IPS-11a (cell line): ENCODE measurements around the gene PROSER3.
"Not testable (repeated sequence)": the region's sequence is repeated elsewhere in the genome, so short reads cannot be mapped to it uniquely, and the experiment has no call there.

ENCODE experiments used
- H3K4me3 ChIP-seq: one replicate; pipeline ENCODE4 v1.5.1; 2013; ENCODE audit warnings: low read depth, low read length, control low read depth

PROSER3 gene

GRCh38 chr19:35753634-35754369 lies 4.2 kb upstream of the PROSER3 start:
- H3K4me3 ChIP-seq = no peak overlapping the region

- H3K4me3 ChIP-seq = no peak overlapping the region
These were observed 3.4 kb upstream of the PROSER3 start for GRCh38 chr19:35754370-35755130.

DNA sequence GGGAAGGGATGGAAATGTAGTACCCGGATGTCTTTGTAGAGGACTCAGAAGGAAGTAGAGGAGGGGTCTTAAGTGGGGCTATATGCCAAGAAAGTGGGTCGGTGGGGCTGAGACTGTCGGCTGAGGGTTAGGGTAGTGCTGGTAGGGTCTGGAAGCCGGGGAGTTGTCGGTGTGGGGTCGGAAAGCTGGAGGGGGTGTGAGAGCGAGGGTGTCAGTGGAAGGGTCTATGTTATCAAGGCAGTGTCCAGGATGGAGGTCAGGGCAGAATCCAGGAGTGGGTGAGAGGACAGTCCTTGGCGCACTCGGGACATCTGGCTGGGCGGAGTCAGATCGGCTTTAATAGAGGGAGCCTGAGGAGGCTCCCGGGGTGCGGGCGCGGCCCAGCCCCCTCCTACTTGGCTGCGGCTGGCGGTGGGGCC lies 2.8 kb upstream of the PROSER3 start:
- peak overlapping the region; percentile 37 for H3K4me3 ChIP-seq

DNA sequence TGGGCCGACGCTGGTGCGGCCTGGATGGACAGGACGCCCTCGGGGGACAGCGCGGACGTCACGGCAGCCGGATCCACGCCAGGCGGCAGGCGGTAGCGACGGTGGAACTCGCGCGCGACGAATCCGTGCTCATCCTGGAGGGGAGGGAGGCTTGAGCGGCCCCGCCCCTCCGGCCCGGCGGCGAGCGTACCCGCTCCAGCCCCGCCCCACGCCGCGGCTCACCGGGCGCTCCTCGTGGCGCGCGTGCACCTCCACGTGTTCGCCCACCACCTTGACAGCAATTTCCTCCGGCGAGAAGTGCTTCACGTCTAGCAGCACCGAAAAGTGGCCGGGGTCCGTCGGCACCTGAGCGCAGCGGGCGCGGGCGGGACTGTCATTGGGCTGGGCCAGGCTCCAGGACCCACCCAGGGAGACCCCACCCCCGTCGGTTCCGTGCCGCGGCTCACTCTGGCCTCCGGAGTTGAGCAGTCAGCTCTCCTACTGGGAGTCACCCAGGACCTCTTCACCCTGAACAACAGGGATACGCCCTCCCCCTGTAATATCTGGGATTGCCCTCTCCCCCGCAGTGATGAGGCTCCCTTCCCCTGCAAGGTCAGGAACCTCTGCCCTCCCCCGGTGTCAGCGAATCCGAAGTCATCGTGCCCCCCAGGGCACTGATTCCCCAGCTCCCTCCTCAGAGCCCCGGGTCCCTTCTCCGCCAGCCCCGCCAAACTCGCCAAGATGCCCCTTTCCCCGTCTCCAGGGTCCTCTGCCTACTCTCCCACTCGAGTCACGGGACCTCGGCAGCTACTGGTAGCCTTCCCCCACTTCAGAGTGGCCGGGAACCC lies 2.2 kb upstream of the PROSER3 start:
- H3K4me3 ChIP-seq = peak overlapping the region; percentile 37

- peak within 1 kb of the TSS; percentile 99 for H3K4me3 ChIP-seq
These were observed 1.4 kb upstream of the PROSER3 start, which contains the start of gene HSPB6 for GRCh38 chr19:35756377-35757230. TSS of gene HSPB6 (minus strand) at chr19:35757029. CDS start at chr19:35757008, 21 bp downstream.

- peak overlapping the region; percentile 99 for H3K4me3 ChIP-seq
These were observed 686 bp upstream of the PROSER3 start for GRCh38 chr19:35757231-35757748.

DNA sequence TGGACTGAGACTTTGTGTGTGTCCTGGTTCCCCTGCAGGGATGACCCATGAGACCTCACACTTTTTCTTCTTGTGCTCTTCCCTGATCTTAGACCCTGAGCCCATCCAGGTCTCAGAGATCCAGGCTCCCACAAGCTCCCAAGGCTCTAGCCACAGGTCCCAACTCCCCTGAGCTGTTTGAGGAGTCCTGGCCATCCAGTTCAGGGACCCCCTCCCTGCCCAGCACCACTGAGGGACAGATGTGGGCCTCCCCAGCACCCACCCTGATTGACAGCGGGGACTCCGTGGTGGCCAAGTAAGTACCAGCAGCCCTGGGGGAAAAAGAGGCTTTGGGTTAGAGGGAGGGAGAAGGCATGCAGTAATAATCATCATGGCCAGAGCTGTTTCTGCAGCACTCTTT lies 1.7 kb downstream of the PROSER3 start:
- no peak overlapping the region for H3K4me3 ChIP-seq

- H3K4me3 ChIP-seq = no peak overlapping the region
These were observed 2.9 kb downstream of the PROSER3 start for GRCh38 chr19:35760711-35761349.

DNA sequence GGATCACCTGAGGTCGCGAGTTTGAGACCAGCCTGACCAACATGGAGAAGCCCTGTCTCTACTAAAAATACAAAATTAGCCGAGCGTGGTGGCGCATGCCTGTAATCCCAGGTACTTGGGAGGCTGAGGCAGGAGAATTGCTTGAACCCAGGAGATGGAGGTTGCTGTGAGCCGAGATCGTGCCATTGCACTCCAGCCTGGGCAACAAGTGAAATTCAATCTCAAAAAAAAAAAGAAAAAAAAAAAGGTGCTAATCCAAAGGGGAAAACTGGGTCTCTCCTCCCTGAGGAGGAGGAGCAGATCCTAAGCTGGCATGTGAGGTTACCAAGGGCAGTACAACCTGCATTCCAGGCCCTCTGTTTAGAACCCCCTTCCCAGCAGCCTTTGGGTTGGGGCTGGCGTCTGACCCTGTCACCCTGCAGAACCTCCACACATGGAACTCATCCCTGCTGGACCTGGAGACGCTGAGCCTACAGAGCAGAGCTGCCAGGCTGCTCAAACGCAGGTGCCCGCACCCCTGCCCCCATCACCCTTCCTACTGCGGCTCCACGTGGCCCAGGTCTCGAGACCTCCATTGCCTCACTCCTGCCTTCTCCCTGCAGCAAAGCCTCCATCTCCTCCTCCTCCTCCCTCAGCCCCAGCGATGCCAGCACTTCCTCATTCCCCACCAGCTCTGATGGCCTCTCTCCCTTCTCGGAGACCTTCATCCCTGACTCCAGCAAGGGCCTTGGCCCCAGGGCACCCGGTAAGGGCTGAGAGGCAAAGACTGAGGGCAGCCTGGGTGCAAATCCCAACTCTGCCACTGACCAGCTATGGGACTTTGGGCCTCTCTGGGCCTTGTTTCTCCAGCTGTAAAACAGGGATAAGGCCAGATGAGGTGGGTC lies 6.7 kb downstream of the PROSER3 start:
- H3K4me3 ChIP-seq = no peak overlapping the region

- no peak overlapping the region for H3K4me3 ChIP-seq
These were observed 8.7 kb downstream of the PROSER3 start for GRCh38 chr19:35766571-35767104.

DNA sequence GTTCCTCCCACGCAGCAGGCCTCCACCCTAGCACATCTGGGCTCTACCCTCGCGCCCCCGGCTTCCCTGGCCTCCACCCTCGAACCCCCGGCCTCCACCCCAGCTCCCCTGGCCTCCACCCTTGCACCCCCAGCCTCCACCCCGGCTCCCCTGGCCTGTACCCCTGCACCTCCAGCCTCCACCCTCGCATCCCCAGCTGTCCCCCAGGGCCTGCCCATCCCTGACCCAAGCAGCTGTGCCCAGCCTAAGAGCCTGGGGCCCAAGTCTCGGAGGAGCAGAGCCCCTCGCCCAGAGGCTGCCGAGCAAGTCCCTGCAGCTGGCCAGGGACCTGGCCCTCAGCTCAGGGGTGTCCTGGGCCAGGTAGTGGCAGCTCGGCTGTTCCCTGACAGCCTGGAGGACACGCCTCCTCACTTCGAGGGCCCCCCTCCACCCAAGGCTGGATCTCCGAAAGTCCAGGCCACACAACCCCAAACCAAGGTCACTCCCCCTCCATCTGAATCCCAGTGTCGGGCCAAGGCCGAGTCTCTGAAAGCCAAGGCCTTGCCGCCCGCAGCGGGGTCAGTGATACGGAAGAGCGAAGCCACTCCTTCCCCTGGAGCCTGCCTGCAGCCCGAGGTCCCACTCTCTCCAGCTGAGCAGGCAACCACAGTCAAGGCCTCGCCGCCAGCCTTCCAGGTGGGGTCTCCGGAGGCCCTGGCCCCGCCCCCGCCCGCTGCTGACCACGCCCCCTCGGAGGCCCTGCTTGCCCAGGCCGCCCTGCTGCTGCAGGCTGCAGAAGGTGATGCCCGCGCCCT lies 9.5 kb downstream of the PROSER3 start:
- H3K4me3 ChIP-seq = no peak overlapping the region

- no peak overlapping the region for H3K4me3 ChIP-seq
These were observed 10.1 kb downstream of the PROSER3 start for GRCh38 chr19:35768082-35768421.

DNA sequence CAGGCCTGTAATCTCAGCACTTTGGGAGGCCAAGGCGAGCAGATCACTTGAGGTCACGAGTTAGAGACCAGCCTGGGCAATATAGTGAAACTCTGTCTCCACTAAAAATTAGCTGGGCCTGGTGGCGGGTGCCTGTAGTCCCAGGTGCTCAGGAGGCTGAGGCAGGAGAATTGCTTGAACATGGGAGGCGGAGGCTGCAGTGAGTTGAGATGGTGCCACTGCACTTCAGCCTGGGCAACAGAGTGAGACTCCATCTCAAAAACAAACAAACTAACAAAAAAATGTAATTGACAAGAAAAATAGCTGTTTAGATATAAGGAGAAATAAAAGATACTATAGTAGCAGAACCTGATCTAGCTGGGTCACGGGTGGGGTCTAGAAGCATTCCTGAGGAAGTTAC lies 14.4 kb downstream of the PROSER3 start:
- not testable (repeated sequence) for H3K4me3 ChIP-seq

DNA sequence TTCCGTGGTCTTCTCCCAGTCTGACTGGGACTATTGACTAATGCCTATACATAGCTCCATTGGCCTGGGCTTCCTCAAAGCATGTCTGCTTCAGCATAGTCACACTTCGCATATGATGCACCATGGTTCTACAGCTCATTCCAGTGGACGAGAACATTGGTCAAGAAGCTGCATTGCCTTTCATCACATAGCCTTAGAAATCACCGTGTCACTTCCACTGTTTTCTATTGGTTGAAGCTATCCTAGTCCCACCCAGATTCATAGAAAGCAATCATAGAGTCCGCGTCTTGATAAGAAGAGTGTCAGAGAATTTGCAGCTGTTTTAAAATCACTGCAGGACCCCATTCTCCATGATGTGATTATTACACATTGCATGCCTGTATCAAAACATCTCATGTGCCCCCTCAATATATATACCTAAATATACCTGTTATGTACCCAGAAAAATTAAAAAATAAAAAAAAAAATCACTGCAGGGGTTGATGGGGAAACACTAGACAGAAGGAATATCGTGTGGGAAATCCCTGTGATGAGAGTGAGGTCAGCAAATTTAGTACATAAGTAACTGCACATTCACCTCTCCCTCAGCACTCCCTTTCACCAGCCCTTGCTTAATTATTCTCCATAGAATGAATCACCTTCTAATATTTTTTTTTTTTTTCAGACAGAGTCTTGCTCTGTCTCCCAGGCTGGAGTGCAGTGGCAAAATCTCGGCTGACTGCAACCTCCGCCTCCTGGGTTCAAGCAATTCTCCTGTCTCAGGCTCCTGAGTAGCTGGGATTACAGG lies 15.2 kb downstream of the PROSER3 start:
- no peak overlapping the region for H3K4me3 ChIP-seq

- H3K4me3 ChIP-seq = no peak overlapping the region
These were observed 16.5 kb downstream of the PROSER3 start for GRCh38 chr19:35774274-35775045.

GRCh38 chr19:35775046-35775297 lies 17.0 kb downstream of the PROSER3 start:
- H3K4me3 ChIP-seq = peak overlapping the region; percentile 78
